Neural cell (in vitro differentiated cells): ENCODE data around the gene PRDX3. TPM values are rescaled to one million over a fixed set of nuclear protein-coding genes. Genes with fewer than 3 reads are reported as not detected.

Experiments used
- H2AFZ ChIP-seq: fragments of 200-600, 300-800 bp; sonication (generic), shearing (Covaris generic); 2 replicates; pipeline ENCODE4 v1.6.0; 2014; ENCODE audit warnings: low read depth, mild to moderate bottlenecking, antibody characterized with exemption, low read length, moderate library complexity
- H3F3A ChIP-seq: fragments of 200-600 bp; shearing (Covaris generic); 2 replicates; pipeline ENCODE4 v1.6.1; 2016; ENCODE audit warnings: mild to moderate bottlenecking, moderate library complexity, mixed read lengths, antibody characterized with exemption, low read length; ENCODE audit not compliant: insufficient read depth, poor library complexity, severe bottlenecking
- H3K27ac ChIP-seq: fragments of 200-600, 300-800 bp; sonication (generic), shearing (Covaris generic); 2 replicates; pipeline ENCODE4 v1.5.1; 2014; ENCODE audit warnings: mild to moderate bottlenecking, low read length, moderate library complexity
- H3K27me3 ChIP-seq: fragments of 300-800, 200-600 bp; sonication (generic), shearing (Covaris generic); 2 replicates; pipeline ENCODE4 v1.6.0; 2014; ENCODE audit warnings: mild to moderate bottlenecking, low read depth, low read length, moderate library complexity; ENCODE audit not compliant: insufficient read depth
- H3K36me3 ChIP-seq: fragments of 300-800, 200-600 bp; sonication (generic), shearing (Covaris generic); 2 replicates; pipeline ENCODE4 v1.5.1; 2014; ENCODE audit warnings: mild to moderate bottlenecking, antibody characterized with exemption, low read length, moderate library complexity; ENCODE audit not compliant: insufficient read depth
- H3K4me2 ChIP-seq: fragments of 300-800, 200-600 bp; sonication (generic), shearing (Covaris generic); 2 replicates; pipeline ENCODE4 v1.6.0; 2014; ENCODE audit warnings: mild to moderate bottlenecking, low read length
- H3K4me3 ChIP-seq: fragments of 300-800, 200-600 bp; sonication (generic), shearing (Covaris generic); 2 replicates; pipeline ENCODE4 v1.5.1; 2014; ENCODE audit warnings: mild to moderate bottlenecking, low read length, moderate library complexity
- H3K79me2 ChIP-seq: fragments of 200-600 bp; shearing (Covaris generic); replicated peaks from 2 replicates; pipeline ENCODE4 v1.6.0; 2014; ENCODE audit warnings: mild to moderate bottlenecking, low read length, moderate library complexity; ENCODE audit not compliant: insufficient read depth
- H3K9ac ChIP-seq: fragments of 300-800, 200-600 bp; sonication (generic), shearing (Covaris generic); 2 replicates; pipeline ENCODE4 v1.6.1; 2016; ENCODE audit warnings: mild to moderate bottlenecking, low read length, mixed read lengths
- H3K9me2 ChIP-seq: fragments of 200-600 bp; shearing (Covaris generic); 2 replicates; pipeline ENCODE4 v1.6.1; 2016; ENCODE audit warnings: mild to moderate bottlenecking, low read length, mixed read lengths; ENCODE audit not compliant: insufficient read depth
- H3K9me3 ChIP-seq: fragments of 200-600, 300-800 bp; sonication (generic), shearing (Covaris generic); 2 replicates; pipeline ENCODE4 v1.6.1; 2016; ENCODE audit warnings: mild to moderate bottlenecking, mixed run types, low read length, moderate library complexity, mixed read lengths
- H4K20me1 ChIP-seq: fragments of 200-600 bp; shearing (Covaris generic); 2 replicates; pipeline ENCODE4 v1.6.1; 2016; ENCODE audit warnings: mild to moderate bottlenecking, mixed run types; ENCODE audit not compliant: insufficient read depth
- CTCF ChIP-seq: fragments of 450-650 bp; IDR thresholded peaks from 2 replicates; pipeline ENCODE4 v1.5.1; 2014; ENCODE audit warnings: antibody characterized with exemption, mild to moderate bottlenecking, moderate library complexity; ENCODE audit not compliant: poor library complexity, severe bottlenecking
- EP300 ChIP-seq: fragments of 450-650 bp; conservative IDR thresholded peaks from 2 replicates; pipeline ENCODE4 v1.6.1; 2014; ENCODE audit warnings: antibody characterized with exemption, mild to moderate bottlenecking, moderate library complexity; ENCODE audit not compliant: poor library complexity, severe bottlenecking
- EZH2 ChIP-seq: fragments of 200-600, 300-800 bp; shearing (Covaris generic), sonication (generic); IDR thresholded peaks from 2 replicates; pipeline ENCODE4 v1.6.1; 2014; ENCODE audit warnings: antibody characterized with exemption, low read length, borderline replicate concordance, mild to moderate bottlenecking; ENCODE audit not compliant: insufficient read depth, poor library complexity, severe bottlenecking
- MXI1 ChIP-seq: fragments of 450-650 bp; conservative IDR thresholded peaks from 2 replicates; pipeline ENCODE4 v1.6.1; 2014; ENCODE audit warnings: antibody characterized with exemption, mild to moderate bottlenecking; ENCODE audit not compliant: poor library complexity, severe bottlenecking
- POLR2AphosphoS5 ChIP-seq: IDR thresholded peaks from 2 replicates; pipeline ENCODE4 v1.6.1; 2012
- RAD21 ChIP-seq: fragments of 450-650 bp; conservative IDR thresholded peaks from 2 replicates; pipeline ENCODE4 v1.6.1; 2014; ENCODE audit warnings: antibody characterized with exemption, mild to moderate bottlenecking, moderate library complexity
- SMC3 ChIP-seq: fragments of 450-650 bp; conservative IDR thresholded peaks from 2 replicates; pipeline ENCODE4 v1.6.1; 2014; ENCODE audit warnings: antibody characterized with exemption, mild to moderate bottlenecking, moderate library complexity; ENCODE audit not compliant: poor library complexity
- TAF1 ChIP-seq: IDR thresholded peaks from 2 replicates; pipeline ENCODE4 v1.6.1; 2012; ENCODE audit warnings: low read depth
- polyA plus RNA-seq: library from polyadenylated mRNA; depleted of rRNA; stranded (reverse); fragments of >200 nt; gene quantifications from 2 replicates; pipeline ENCODE4 v1.2.3, GENCODE V29; 2014
- TF ChIP-seq, protein P1 (sequence below): IDR thresholded peaks from 2 replicates; pipeline ENCODE4 v1.6.1; 2012; ENCODE audit warnings: borderline replicate concordance

The PRDX3 gene
- polyA plus RNA-seq, 1 donor from 2014 or later = 258 TPM

DNA sequence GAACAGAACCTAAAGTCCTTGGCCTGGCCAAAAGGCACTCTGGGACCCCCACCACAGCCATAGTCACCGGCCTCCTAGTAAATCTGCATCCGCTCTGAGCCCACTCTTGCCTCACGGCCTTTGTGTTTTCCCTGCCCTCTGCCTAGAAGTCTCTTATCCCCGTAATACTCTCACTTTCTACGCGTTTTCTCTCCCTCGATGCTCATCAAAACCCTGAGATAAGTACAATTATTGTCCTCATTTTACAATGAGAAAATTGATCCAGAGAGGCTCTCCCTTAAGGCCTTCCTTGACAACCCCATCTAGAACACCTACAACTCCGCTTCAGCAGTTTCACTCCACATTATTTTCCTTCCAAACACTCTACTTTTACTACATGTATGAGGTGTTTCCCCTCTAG lies 11.6 kb downstream of the PRDX3 start:
- H3K4me3 ChIP-seq = no peak overlapping the region
- H3K27ac ChIP-seq = no peak overlapping the region

DNA sequence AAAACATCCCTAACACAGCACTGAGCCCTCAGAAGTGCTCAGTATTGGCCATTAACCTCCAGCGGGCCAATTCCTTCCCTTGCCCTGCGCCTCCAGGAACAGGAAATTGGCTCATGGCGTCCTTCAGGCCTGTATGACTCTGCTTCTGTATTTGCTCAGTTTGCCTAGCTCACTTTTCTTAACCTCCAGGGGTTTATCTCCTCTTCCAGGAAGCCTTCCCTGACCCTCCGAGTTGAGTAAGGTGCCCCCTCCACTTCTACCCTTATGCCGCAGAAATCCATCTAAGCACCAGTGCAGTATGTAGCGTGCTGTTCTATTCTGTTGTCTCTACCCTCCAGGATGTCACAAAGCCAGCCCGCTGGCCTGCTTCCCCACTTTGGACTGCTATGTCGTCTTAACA lies 12.0 kb downstream of the PRDX3 start:
- Histone ChIP-seq H3K36me3 (peaks cover 5% of the 10 kb centered on the region), H3K9me3 (no peaks in the 10 kb centered on the region), H4K20me1 (no peaks in the 10 kb centered on the region), H3K9me2 (no peaks in the 10 kb centered on the region), H3K27me3 (peaks cover 9% of the 10 kb centered on the region), H3K4me3 (no peak overlapping the region), H3K4me2 (no peak overlapping the region), H3K27ac (no peak overlapping the region), H3F3A (no peaks in the 10 kb centered on the region), H3K9ac (no peak overlapping the region), H3K79me2 (no peaks in the 10 kb centered on the region), H2AFZ (no peak overlapping the region)
- no peak for TF ChIP-seq CTCF
- TF ChIP-seq EP300 = no peak
- no peak for TF ChIP-seq RAD21
- TF ChIP-seq SMC3 = no peak
- TF ChIP-seq, protein P1, sequence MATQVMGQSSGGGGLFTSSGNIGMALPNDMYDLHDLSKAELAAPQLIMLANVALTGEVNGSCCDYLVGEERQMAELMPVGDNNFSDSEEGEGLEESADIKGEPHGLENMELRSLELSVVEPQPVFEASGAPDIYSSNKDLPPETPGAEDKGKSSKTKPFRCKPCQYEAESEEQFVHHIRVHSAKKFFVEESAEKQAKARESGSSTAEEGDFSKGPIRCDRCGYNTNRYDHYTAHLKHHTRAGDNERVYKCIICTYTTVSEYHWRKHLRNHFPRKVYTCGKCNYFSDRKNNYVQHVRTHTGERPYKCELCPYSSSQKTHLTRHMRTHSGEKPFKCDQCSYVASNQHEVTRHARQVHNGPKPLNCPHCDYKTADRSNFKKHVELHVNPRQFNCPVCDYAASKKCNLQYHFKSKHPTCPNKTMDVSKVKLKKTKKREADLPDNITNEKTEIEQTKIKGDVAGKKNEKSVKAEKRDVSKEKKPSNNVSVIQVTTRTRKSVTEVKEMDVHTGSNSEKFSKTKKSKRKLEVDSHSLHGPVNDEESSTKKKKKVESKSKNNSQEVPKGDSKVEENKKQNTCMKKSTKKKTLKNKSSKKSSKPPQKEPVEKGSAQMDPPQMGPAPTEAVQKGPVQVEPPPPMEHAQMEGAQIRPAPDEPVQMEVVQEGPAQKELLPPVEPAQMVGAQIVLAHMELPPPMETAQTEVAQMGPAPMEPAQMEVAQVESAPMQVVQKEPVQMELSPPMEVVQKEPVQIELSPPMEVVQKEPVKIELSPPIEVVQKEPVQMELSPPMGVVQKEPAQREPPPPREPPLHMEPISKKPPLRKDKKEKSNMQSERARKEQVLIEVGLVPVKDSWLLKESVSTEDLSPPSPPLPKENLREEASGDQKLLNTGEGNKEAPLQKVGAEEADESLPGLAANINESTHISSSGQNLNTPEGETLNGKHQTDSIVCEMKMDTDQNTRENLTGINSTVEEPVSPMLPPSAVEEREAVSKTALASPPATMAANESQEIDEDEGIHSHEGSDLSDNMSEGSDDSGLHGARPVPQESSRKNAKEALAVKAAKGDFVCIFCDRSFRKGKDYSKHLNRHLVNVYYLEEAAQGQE = no peak
- TF ChIP-seq POLR2AphosphoS5 = no peak
- no peak for TF ChIP-seq EZH2
- no peak for TF ChIP-seq MXI1
- no peak for TF ChIP-seq TAF1

More for the DNA sequence above, 11.6 kb downstream of the PRDX3 start:
- Histone ChIP-seq H2AFZ (no peak overlapping the region), H3K9me3 (no peaks in the 10 kb centered on the region), H3K4me2 (no peak overlapping the region), H3K9me2 (no peaks in the 10 kb centered on the region), H4K20me1 (no peaks in the 10 kb centered on the region), H3K79me2 (no peaks in the 10 kb centered on the region), H3K9ac (no peak overlapping the region), H3K36me3 (peaks cover 6% of the 10 kb centered on the region), H3K27me3 (peaks cover 9% of the 10 kb centered on the region), H3F3A (no peaks in the 10 kb centered on the region)
- TF ChIP-seq POLR2AphosphoS5 (no peak), EZH2 (no peak), EP300 (no peak), SMC3 (no peak), TAF1 (no peak), CTCF (no peak), MXI1 (no peak), RAD21 (no peak)
- TF ChIP-seq, protein P1 = no peak
